ENCODE measurements around the gene LRRC51. TPM values are rescaled to one million over a fixed set of nuclear protein-coding genes. Genes with fewer than 3 reads are reported as not detected.

Gene LRRC51
- total and polyA plus RNA-seq, 2 of the 4 experiments (the other 2 are of a cell fraction) = 5.3 to 5.6 TPM

DNA sequence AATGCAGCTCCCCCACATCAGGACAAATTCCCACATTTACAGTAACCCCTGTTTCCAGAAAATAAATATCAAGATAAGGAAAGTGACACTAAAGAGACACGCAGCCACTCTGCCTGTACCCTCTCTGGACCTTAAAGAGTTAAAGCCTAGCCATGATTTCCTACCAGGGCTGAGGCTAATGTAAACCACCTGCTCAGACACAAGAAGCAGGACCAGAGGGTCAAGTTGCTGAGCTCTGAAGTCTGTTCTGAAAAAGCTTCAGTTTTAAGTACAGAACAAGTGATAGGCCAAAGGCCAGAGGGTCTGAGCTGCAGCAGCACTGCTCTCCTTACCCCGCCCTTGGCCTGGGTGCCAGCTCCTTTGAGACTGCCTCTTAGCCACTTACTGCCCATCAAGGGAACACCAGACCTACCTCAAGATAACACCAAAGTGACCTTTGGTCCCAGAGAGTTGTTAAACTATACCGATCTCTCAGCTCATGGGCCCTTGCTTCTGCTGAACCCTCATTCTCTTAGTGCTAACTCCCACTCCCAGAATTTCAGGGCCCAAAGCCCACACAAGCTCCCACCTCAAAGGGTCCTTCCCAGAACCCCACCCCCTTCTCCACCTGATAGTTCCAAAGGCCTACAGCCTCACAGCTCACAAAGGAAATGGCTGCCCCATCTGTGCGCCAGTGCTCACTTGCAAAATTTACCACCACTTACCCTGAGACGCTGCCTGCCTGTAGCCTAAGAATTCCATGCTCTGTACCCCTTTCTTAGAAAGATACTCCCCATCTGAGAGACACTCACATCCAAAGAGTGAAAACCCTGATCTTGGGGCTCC, 41.4 kb upstream of the LRRC51 start:
- H3K23ac ChIP-seq (ENCODE audit: low read depth, low read length) = peak overlapping the region; percentile 97
- H4K91ac ChIP-seq (ENCODE audit: insufficient read depth, low read depth, low read length) = peak overlapping the region; percentile 98
- peak; percentile 60 for DNase-seq
- peak overlapping the region; percentile 96 for H3K4ac ChIP-seq (ENCODE audit: low read depth, low read length)
- POLR2A ChIA-PET (ENCODE audit: unreplicated experiment) = interaction anchor here (1.3 to 1.7 kb wide), 3 partner anchors 11 to 62 kb away, joined by 3 to 6 read pairs (median 4); no protein-coding TSS in a partner anchor
- H2BK20ac ChIP-seq (ENCODE audit: low read depth, low read length) = peak overlapping the region; percentile 53
- peak overlapping the region; percentile 95 for H4K5ac ChIP-seq (ENCODE audit: low read depth, low read length)
- H3K27me3 ChIP-seq (ENCODE audit: control insufficient read depth, insufficient read depth, low read length) = no peaks in the 10 kb centered on the region
- peak overlapping the region; percentile 25; the same call in 2 of the 3 replicates for H2BK15ac ChIP-seq (ENCODE audit: low read depth, low read length)
- H3K9me1 ChIP-seq (ENCODE audit: insufficient read depth, low read length) = peaks cover 17% of the 10 kb centered on the region
- peaks cover 10% of the 10 kb centered on the region for H3K4me1 ChIP-seq (ENCODE audit: control insufficient read depth, insufficient read depth, low read length)
- H2AK9ac ChIP-seq (replicated peaks; ENCODE audit: low read depth, low read length, poor library complexity) = peak overlapping the region; percentile 100
- H3K4me3 ChIP-seq (ENCODE audit: insufficient read depth, low read depth, low read length) = peak overlapping the region; percentile 76
- peak overlapping the region; percentile 9 for H2AFZ ChIP-seq (replicated peaks; ENCODE audit: low read length, poor library complexity)
- H3K9ac ChIP-seq (ENCODE audit: low read depth, low read length) = peak overlapping the region; percentile 99
- peak; percentile 11 for ATAC-seq (ENCODE audit: low read depth)
- H2BK5ac ChIP-seq (ENCODE audit: low read depth, low read length, poor library complexity, severe bottlenecking) = peak overlapping the region; percentile 96
- H3K18ac ChIP-seq (ENCODE audit: low read depth, low read length) = peak overlapping the region; percentile 93
- peak overlapping the region; percentile 98 for H3K56ac ChIP-seq (ENCODE audit: extremely low read depth, insufficient read depth, low read length)
- H3K4me2 ChIP-seq (ENCODE audit: low read depth, low read length) = peak overlapping the region; percentile 84
- peak overlapping the region; percentile 50 for H2BK120ac ChIP-seq (ENCODE audit: low read depth, low read length)
- H4K20me1 ChIP-seq (ENCODE audit: insufficient read depth, low read length) = peaks cover 30% of the 10 kb centered on the region
- H3K79me1 ChIP-seq (ENCODE audit: low read depth in 1 of 2, low read length in 2 of 2) = peaks cover 6 to 89% of the 10 kb centered on the region in 2 experiments
- CTCF ChIA-PET = interaction anchor here (1.0 to 4.0 kb wide), 5 partner anchors 14 to 52 kb away, joined by 3 to 12 read pairs (median 3); no protein-coding TSS in a partner anchor
- in situ Hi-C loops (cut with MboI; ENCODE audit: low sequenced_read_pairs) (loop anchor here (5.0 kb wide), 1 partner anchor 38 kb away; no protein-coding TSS in a partner anchor), intact Hi-C loops (cut with micrococcal nuclease) (no loop called here), dilution Hi-C loops (cut with HindIII; ENCODE audit: low sequenced_read_pairs, unreplicated experiment) (no loop called here)
- peak overlapping the region; percentile 97 for H3K14ac ChIP-seq (replicated peaks; ENCODE audit: low read depth, low read length)
- peak overlapping the region; percentile 100 for H4K8ac ChIP-seq (ENCODE audit: low read depth in 2 of 2, low read length in 2 of 2)
- 40% methylated on average over 2 of the region's 5 CpGs; no CpG with 5 or more reads in 1 of the 2 experiments for WGBS, 2 experiments (ENCODE audit: extremely low coverage in 2 of 2, insufficient read length in 1 of 2)
- BruUV-seq (replicated peaks) = no TSS peak
- no peaks in the 10 kb centered on the region for H3K9me3 ChIP-seq (ENCODE audit: control insufficient read depth, insufficient read depth, low read length)
- H3K27ac ChIP-seq (ENCODE audit: insufficient read depth, low read length) = peak overlapping the region; percentile 95
- peak overlapping the region; percentile 100 for H2AK5ac ChIP-seq (ENCODE audit: low read depth, low read length)
- peaks cover 7% of the 10 kb centered on the region; the same call in 1 of the 2 replicates for H3K36me3 ChIP-seq (ENCODE audit: control insufficient read depth, insufficient read depth, low read length)
- no peak for TF ChIP-seq NFE2L2 (IDR thresholded peaks at IDR 0.05; ENCODE audit: low read depth, low read length)
- no peak for TF ChIP-seq BHLHE40 (IDR thresholded peaks at IDR 0.05; ENCODE audit: low read depth, low read length)
- TF ChIP-seq CEBPB (IDR thresholded peaks at IDR 0.05; ENCODE audit: low read depth, low read length) = no peak
- TF ChIP-seq CHD1 (IDR thresholded peaks at IDR 0.05; ENCODE audit: low read depth, low read length) = no peak
- no peak for TF ChIP-seq POLR2A (IDR thresholded peaks at IDR 0.05; ENCODE audit: low read depth, low read length)
- no peak for TF ChIP-seq ELK1 (IDR thresholded peaks at IDR 0.05; ENCODE audit: borderline replicate concordance, low read depth, low read length)
- no peak for TF ChIP-seq SMC3 (IDR thresholded peaks at IDR 0.05; ENCODE audit: low read depth, low read length)
- no peak for TF ChIP-seq RFX5 (IDR thresholded peaks at IDR 0.05; ENCODE audit: low read depth, low read length)
- no peak for TF ChIP-seq RAD21 (IDR thresholded peaks at IDR 0.05; ENCODE audit: low read length)
- TF ChIP-seq FOS (IDR thresholded peaks at IDR 0.05; ENCODE audit: low read depth, low read length) = no peak
- no peak for TF ChIP-seq MXI1 (IDR thresholded peaks at IDR 0.05; ENCODE audit: borderline replicate concordance, low read depth, low read length)
- no peak for TF ChIP-seq CTCF (conservative IDR thresholded peaks at IDR 0.05; ENCODE audit: low read depth, low read length)
- no peak for TF ChIP-seq RCOR1 (IDR thresholded peaks at IDR 0.05; ENCODE audit: insufficient replicate concordance, low read length)
- no peak for TF ChIP-seq MAZ (IDR thresholded peaks at IDR 0.05; ENCODE audit: borderline replicate concordance, low read depth, low read length)
- TF ChIP-seq MAFK (IDR thresholded peaks at IDR 0.05; ENCODE audit: low read depth, low read length) = no peak
